HG03039 (cell line): ENCODE data around the gene USP54.
A peak's percentile ranks its signal among the peaks of the same experiment; 100 is the strongest.
"Not testable (repeated sequence)": the region's sequence is repeated elsewhere in the genome, so short reads cannot be mapped to it uniquely, and the experiment has no call there.

Experiments used
- ATAC-seq: cut with Tn5 transposase; IDR thresholded peaks from one replicate; pipeline ENCODE4 v1.9.1; 2021; ENCODE audit warnings: mild to moderate bottlenecking, moderate library complexity; ENCODE audit not compliant: unreplicated experiment

Gene USP54, protein sequence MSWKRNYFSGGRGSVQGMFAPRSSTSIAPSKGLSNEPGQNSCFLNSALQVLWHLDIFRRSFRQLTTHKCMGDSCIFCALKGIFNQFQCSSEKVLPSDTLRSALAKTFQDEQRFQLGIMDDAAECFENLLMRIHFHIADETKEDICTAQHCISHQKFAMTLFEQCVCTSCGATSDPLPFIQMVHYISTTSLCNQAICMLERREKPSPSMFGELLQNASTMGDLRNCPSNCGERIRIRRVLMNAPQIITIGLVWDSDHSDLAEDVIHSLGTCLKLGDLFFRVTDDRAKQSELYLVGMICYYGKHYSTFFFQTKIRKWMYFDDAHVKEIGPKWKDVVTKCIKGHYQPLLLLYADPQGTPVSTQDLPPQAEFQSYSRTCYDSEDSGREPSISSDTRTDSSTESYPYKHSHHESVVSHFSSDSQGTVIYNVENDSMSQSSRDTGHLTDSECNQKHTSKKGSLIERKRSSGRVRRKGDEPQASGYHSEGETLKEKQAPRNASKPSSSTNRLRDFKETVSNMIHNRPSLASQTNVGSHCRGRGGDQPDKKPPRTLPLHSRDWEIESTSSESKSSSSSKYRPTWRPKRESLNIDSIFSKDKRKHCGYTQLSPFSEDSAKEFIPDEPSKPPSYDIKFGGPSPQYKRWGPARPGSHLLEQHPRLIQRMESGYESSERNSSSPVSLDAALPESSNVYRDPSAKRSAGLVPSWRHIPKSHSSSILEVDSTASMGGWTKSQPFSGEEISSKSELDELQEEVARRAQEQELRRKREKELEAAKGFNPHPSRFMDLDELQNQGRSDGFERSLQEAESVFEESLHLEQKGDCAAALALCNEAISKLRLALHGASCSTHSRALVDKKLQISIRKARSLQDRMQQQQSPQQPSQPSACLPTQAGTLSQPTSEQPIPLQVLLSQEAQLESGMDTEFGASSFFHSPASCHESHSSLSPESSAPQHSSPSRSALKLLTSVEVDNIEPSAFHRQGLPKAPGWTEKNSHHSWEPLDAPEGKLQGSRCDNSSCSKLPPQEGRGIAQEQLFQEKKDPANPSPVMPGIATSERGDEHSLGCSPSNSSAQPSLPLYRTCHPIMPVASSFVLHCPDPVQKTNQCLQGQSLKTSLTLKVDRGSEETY (N-terminal part only)

DNA sequence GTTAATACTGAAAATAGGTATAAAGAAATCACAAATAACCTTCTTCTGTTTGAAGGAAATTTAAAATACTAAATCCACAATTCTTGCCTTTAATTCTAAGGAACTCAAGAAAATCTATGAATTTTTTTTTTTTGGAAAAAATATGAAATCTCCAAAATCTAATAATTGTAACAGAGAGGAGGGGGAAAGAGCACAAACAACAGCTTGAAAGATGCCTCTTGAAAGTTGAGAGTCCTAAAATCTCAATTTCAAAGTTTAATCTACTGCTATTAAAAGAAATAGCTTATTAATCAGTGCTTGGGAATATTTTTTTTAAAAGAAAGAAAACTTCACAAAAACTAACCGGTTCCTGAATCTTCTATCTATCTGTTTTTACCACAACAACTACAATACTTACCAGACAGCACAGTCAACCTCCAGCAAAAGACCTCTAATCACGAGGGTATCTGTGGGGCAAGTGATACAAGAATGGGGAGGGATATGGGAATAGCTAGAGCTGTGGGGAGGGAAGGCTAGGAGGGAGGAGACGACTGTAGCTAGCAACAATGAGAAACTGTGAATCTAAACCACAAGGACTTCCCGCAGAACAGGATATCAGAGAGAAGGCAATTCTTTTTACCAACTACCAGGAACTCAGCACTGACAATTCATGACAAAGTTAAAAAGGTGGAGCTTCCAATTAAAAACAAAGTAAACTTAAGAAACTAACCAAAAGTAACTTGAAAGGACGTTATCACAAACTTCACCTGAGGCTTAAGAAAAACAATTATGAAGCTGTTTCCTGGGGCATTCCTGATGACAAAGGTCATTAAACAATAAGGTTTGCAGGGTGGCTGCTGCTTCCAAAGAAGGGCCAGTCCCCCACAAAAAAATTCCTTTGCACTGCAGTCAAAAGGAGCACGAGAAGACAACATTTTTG is at the start of gene USP54:
Gene USP54 (minus strand): TSS at position 462 of the 919 bp plus-strand sequence. CDS start 15,684 bp downstream, outside the sequence.
- no peak for ATAC-seq

DNA sequence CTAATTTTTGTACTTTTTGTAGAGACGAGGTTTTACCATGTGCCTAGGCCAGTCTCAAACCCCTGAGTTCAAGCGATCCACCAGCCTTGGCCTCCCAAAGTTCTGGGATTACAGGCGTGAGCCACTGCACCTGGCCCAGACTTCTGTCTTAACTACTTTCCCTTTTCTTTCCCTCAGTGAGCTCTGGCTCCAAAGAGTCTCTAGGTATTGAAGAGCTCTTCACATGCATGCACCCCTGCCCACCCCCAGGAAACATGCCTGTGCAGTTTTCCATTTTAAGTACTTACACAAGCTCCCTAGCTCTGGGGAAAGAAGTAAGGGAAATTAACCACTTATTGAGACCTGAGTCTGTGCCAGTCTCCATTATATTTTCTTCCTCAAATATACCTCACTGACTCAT is 48.1 kb upstream of the USP54 start:
- no peak for ATAC-seq

DNA sequence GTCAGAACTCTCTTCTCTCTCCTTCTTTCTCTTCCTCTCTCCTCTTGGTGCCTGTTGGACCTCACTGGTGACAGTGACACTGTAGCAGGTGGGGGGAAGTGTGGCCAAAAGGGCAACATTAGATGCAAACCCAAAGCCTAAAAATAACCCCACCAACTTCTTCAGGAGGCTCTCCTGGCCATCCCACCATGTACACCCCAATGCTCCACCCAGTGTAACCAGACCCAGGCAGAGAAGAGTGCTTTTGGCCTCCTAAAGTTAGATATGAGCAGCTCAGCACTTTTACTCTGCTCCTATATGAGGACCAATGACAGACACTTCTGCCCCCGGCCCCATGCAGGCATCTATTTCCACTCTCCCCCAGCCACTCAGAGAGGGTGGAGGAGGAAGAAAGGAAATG is 44.6 kb upstream of the USP54 start:
- no peak for ATAC-seq

DNA sequence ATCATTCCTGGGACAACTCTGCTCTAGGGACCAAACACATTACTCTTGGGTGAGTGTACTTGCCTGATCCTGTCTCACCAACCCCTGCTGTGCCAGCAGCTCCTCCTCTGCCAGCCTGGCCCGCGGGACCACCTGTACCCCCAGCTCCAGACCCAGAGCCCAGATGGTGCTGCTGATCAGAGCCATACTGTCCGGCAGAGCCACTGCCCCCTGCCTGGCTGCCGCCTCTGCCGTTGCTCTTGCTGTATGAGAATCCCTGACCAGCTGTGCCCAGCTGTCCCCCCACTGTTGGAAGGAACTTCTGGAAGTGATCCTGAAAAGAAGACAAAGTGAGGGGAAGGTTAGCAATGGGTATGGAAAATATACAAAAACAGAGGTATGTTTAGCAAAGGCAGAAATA is 43.3 kb upstream of the USP54 start:
- ATAC-seq: no peak

DNA sequence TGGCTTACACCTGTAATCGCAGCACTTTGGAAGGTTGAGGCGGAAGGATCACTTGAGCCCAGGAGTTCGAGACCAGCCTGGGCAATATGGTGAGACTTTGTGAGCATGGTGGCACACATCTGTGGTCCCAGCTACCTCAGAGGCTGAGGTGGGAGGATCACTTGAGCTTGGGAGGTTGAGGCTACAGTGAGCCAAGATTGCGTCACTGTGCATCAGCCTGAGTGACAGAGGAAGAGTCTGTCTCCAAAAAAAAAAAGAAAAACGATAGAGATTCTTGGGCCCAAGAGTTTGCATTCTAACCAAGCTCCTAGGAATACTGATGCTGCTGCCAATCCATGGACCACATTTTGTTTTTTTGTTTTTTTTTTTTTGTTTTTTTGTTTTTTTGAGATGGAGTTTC is 38.0 kb upstream of the USP54 start:
- no peak for ATAC-seq

DNA sequence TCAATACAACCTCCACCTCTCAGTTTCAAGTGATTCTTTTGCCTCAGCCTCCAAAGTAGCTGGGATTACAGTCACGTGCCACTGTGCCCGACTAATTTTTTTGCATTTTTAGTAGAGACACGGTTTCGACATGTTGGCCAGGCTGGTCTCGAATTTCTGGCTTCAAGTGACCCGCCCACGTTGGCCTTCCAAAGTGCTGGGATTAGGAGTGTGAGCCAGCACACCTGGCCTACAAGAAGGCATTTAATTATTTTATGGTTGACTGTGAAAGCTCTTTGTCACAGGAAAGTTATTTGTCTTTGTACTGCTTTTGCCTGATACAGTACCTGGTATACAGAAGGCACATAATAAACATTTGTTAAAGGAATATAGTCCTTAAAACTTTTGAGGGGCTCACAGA is 37.3 kb upstream of the USP54 start:
- no peak for ATAC-seq

DNA sequence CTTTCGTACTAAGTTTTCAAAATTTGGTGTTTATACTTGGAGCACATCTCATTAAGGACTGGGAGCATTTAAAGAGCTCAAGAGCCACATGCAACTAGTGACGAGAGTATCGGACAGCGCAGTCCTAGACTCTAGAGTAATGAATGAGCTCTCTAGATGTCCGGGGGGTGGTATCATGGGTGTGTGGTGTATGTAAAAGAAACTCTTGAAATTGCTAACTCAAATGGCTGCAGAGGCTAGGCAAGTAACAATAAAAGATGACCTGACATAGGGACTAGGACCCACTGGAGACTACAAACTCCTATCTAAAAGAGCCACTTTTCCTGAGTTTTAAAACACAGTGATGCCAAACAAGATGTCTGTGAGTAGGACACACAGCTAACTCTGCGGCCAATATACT is 36.2 kb upstream of the USP54 start:
- no peak for ATAC-seq

DNA sequence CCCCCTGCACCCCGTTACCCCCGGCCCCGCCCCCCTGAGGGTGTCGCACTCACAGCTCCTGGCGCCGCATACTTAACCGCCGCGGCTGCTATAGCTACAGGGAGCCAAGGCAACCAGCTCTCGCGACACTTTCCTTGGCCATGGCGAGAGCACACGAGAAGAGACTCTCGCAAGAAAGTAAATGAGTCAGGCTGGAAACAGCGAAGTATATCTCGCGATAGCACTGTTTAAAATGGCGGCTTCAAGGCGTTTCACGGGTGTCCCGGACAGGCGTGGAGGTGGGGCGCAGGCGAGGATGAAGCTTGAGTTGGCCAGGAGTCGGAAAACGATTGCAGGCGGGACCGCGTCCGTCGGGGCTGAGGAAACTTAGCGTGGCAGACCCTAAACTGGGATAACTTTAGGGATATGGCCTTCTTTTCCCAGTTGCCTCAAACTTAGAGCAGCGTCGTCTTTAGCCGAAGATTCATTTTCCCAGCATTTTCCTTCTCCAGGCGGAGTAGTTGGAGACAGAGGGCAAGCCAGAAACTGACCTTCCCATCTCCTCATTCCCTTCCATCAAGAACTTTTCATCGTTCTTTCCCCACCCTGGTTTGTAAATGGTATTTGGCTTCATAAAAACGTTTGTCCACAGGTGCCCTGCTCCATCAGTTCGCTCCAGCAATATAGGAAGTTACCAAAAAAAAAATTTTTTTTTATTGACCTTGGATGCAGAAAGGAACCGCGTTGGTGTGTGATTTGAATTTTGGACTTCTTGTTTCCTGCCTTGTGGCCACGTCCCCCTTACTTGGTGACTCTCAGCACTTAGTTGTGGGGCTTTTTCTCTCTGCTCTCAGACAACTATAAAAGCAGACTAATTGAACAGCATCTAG is 35.0 kb upstream of the USP54 start:
- ATAC-seq: peak; percentile 94

DNA sequence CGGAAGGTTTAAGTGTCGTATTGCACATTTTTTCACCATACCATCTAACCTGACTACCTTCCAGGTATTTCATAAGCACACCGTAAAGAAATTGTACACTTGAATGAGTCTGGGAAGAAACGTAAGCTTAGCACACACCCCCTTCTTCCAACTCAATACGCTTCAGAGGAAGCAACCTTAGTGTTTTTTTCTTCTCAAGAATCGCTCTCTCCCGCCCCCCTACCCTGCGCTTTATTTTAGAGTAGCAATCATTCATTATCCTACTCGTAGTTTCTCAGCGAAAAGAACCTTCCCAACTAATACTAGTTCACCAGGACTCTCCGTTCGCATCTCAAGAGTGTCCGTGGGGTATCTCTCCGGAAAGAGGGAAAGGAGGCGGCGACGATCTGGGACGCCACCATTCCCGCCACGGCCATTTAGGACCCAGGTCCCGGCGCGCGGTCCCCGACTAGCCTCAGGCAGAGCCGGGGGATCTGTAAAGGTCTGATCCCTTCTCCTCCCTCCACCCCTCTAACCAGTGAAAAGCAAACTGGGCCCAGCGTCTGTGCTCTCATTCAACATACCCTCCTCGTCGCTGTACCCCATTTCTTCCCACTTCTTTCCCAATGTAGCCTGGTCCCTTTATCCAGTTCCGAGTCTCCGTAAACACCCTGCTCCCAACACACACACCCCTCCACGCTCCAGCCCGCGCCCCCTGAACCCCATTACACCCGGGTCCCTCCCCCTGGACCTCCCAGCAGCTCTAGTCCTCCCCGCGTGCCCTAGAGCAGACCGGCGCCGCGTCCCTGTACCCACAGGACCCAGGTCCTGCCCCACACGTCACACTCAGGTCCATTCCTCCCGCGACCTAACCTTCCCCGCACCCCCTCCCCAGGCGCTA is 34.1 kb upstream of the USP54 start:
- peak; percentile 11 for ATAC-seq

DNA sequence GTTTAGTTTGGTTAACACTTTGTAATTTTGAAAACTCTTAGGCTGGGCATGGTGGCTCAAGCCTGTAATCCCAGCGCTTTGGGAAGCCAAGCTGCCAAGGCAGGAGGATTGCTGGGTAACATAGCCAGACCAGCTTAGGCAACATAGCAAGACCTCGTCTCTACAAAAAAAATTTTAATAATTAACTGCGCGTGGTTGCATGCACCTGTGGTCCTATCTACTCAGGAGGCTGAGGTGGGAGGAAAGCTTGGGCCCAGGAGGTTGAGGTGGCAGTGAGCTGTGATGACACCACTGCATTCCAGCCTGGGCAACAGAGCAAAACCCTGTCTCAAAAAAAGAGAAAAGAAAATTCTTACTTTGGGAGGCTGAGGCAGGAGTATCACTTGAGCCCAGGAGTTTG is 31.9 kb upstream of the USP54 start:
- no peak for ATAC-seq

DNA sequence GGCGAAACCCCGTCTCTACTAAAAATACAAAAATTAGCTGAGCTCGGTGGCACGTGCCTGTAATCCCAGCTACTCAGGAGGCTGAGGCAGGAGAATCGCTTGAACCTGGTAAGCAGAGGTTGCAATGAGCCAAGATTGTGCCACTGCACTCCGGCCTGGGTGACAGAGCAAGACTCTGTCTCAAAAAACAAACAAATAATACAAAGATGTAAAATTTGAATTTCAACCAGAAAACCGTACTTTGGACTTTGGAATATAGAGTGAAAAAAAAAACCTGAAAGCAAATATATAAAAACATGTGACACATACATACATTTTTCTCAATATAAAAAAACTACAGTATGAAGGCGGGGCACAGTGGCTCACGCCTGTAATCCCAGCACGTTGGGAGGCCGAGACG is 29.8 kb upstream of the USP54 start:
- ATAC-seq: not testable (repeated sequence)

DNA sequence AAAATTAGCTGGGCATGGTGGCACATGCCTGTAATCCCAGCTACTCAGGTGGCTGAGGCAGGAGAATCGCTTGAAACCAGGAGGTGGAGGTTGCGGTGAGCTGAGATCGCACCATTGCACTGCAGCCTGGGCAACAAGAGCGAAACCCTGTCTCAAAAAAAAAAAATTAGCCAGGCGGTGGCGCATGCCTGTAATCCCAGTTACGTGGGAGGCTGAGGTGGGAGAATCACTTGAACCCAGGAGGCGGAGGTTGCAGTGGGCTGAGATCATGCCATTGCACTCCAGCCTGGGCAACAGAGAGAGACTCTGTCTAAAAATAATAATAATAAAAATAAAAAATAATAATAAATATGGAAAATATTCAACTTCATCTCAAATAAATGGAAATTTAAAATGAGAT is 26.0 kb upstream of the USP54 start:
- ATAC-seq: not testable (repeated sequence)

DNA sequence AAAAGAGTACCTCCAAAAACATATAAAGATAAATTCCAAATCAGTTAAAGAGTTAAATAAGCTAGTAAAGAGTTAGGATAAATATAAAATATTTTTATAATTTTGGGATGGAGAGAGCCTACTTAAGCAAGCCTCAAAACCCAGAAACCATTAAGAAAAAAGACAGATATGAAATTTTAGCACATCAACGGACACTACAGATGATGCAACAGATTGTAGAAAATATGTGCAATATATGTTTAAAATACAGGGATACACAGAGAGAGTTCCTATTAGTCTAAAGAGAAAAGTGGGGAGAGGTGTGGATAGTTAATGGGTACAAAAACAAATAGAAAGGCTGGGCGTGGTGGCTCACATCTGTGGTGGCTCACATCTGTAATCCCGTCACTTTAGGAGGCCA is 23.6 kb upstream of the USP54 start:
- ATAC-seq: no peak

DNA sequence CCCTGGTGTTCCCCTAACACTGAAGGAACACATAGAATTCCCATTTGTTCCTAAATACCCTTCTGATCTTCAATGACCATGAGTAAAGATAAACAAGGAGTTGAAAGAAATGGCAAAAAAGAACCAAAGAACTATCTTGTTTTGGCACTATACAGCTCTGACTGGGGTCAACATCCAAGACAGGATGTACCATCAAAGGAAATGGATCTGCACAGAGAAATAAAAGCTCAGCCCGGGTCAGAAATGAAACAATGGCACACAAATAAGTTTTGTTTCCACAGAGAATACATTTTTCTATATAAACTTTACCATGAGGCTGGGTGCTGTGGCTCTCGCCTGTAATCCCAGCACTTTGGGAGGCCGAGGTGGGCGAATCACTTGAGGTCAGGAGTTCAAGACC is 18.0 kb upstream of the USP54 start:
- ATAC-seq: no peak

DNA sequence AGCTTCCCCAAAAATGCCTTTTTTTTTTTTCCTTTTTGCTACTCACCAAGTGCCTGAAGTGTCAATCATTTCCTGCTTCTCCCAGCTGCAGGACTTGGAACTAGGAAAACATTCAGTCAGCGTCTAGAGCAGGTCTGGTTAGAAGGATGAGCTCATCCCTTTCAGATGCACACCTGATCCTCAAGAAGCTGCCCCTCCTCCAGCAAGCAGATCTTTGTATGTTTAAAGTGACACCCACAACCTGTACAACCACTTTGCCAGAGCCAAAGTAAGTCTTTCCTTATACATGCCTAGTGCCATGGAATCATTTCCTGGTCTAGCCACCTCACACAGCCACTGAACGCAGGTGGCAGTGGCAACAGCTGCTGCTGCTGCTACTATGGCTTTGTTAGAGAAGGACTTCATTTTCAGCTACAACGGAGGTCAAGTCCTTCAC is 10.4 kb upstream of the USP54 start:
- no peak for ATAC-seq

DNA sequence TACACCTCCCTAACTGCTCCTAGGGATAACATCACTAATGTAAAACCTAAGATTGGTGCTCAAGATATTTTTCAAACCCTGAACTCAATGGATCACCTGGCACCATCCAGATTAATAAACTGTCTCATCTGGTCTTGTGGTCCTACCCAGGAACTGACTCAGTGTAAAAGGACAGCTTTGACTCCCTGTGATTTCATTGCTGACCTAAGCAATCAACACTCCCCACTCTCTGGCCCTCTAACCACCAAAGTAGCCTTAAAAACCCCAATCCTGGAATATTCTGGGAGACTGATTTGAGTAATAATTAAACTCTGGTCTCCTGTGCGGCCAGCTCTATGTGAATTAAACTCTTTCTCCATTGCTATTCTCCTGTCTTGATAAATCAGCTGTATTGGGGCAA is 6.2 kb upstream of the USP54 start:
- no peak for ATAC-seq

DNA sequence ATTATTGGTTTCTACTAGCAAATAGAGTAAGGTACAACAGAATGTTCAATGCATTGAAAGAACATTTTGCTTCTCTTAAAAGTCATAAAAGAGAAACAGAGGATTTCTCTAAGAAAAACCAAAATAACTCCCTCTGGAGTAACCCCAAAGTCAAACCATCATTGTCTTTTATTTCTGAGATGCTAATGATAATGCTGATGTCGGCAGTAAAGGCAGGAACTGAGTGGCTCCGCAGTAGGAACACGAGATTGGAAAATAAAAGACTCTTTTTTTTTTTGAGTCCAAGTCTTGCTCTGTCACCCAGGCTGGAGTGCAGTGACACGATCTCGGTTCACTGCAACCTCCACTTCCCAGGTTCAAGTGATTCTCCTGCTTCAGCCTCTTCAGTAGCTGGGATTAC is 2.7 kb upstream of the USP54 start:
- no peak for ATAC-seq

DNA sequence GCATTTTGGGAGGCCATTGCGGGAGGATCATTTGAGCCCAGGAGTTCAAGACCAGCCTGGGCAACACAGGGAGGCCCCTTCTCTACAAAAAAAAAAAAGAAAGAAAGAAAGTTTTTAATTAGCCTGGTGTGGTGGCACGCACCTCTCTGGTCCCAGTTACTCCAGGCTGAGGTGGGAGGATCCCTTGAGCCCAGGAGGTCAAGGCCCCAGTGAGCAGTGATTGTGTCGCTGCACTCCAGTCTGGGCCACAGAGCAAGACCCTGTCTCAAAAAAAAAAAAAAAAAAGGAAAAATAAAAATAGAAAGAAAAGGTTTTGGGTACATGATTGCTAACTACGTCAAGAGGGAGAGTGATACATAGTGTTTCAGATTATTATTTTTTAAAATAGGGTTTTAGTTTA is 2.0 kb upstream of the USP54 start:
- no peak for ATAC-seq
